ENCODE results near the gene GAREM1. TPM values are rescaled to one million over a fixed set of nuclear protein-coding genes. Genes with fewer than 3 reads are reported as not detected.
A peak's percentile ranks its signal among the peaks of the same experiment; 100 is the strongest.

The GAREM1 gene
- total and polyA plus RNA-seq, 4 donors = 3.0 to 13.7 (median 8.5) TPM

- Histone ChIP-seq H3K27ac (ENCODE audit: low read depth in 1 of 2, low read length in 1 of 2) (peak overlapping the region in 1 of 2 donors; percentile 21), H3K4me3 (no peak overlapping the region), H3K36me3 (ENCODE audit: control insufficient read depth in 4 of 4, insufficient read depth in 4 of 4, low read length in 4 of 4) (no peaks in the 10 kb centered on the region), H3K4me1 (ENCODE audit: control insufficient read depth in 5 of 5, insufficient read depth in 5 of 5, low read length in 5 of 5) (peaks cover 0 to 30% (median 6%) of the 10 kb centered on the region in 5 donors), H3K9ac (ENCODE audit: insufficient read depth in 1 of 2, low read length in 2 of 2) (no peak overlapping the region), H3K27me3 (ENCODE audit: control insufficient read depth in 3 of 3, insufficient read depth in 3 of 3, low read length in 2 of 3) (no peaks in the 10 kb centered on the region), H3K9me3 (ENCODE audit: control insufficient read depth in 4 of 4, insufficient read depth in 3 of 4, low read length in 3 of 4) (no peaks in the 10 kb centered on the region)
- 86 to 89% methylated on average over 5 of the region's 5 CpGs for WGBS, 2 donors
- ATAC-seq (ENCODE audit: insufficient read depth, low FRiP score) = no peak
- no peak for TF ChIP-seq CTCF (IDR thresholded peaks at IDR 0.05; ENCODE audit: control extremely low read depth, extremely low read depth)
- DNase-seq = peak in 2 of 3 donors; percentile 78 to 83
Observed at GRCh38 chr18:32443706-32444215, 26.9 kb downstream of the GAREM1 start.

- no peak for ATAC-seq (ENCODE audit: insufficient read depth, low FRiP score)
- no peak for TF ChIP-seq CTCF (IDR thresholded peaks at IDR 0.05; ENCODE audit: control extremely low read depth, extremely low read depth)
- Histone ChIP-seq H3K27ac (ENCODE audit: low read depth in 1 of 2, low read length in 1 of 2) (peak overlapping the region in 1 of 2 donors; percentile 21), H3K36me3 (ENCODE audit: control insufficient read depth in 4 of 4, insufficient read depth in 4 of 4, low read length in 4 of 4) (no peaks in the 10 kb centered on the region), H3K4me3 (no peak overlapping the region), H3K9me3 (ENCODE audit: control insufficient read depth in 4 of 4, insufficient read depth in 3 of 4, low read length in 3 of 4) (peaks cover 0 to 1% (median 0%) of the 10 kb centered on the region in 4 donors), H3K27me3 (ENCODE audit: control insufficient read depth in 3 of 3, insufficient read depth in 3 of 3, low read length in 2 of 3) (no peaks in the 10 kb centered on the region), H3K4me1 (ENCODE audit: control insufficient read depth in 5 of 5, insufficient read depth in 5 of 5, low read length in 5 of 5) (peaks cover 0 to 27% (median 6%) of the 10 kb centered on the region in 5 donors), H3K9ac (ENCODE audit: insufficient read depth in 1 of 2, low read length in 2 of 2) (no peak overlapping the region)
- DNase-seq = no peak
- WGBS, 2 donors = 87 to 88% methylated on average over 2 of the region's 2 CpGs
Observed at GRCh38 chr18:32443033-32443705, 27.5 kb downstream of the GAREM1 start.

- H3K4me3 ChIP-seq = no peak overlapping the region
- ATAC-seq (ENCODE audit: insufficient read depth, low FRiP score) = no peak
- TF ChIP-seq CTCF (IDR thresholded peaks at IDR 0.05; ENCODE audit: control extremely low read depth, extremely low read depth) = no peak
- peaks cover 0 to 3% (median 0%) of the 10 kb centered on the region in 4 donors for H3K9me3 ChIP-seq (ENCODE audit: control insufficient read depth in 4 of 4, insufficient read depth in 3 of 4, low read length in 3 of 4)
- no peak overlapping the region for H3K9ac ChIP-seq (ENCODE audit: insufficient read depth in 1 of 2, low read length in 2 of 2)
- peaks cover 0 to 25% (median 6%) of the 10 kb centered on the region in 5 donors for H3K4me1 ChIP-seq (ENCODE audit: control insufficient read depth in 5 of 5, insufficient read depth in 5 of 5, low read length in 5 of 5)
- no peaks in the 10 kb centered on the region for H3K36me3 ChIP-seq (ENCODE audit: control insufficient read depth in 4 of 4, insufficient read depth in 4 of 4, low read length in 4 of 4)
- no peak for DNase-seq
- H3K27ac ChIP-seq (ENCODE audit: low read depth in 1 of 2, low read length in 1 of 2) = no peak overlapping the region
- H3K27me3 ChIP-seq (ENCODE audit: control insufficient read depth in 3 of 3, insufficient read depth in 3 of 3, low read length in 2 of 3) = no peaks in the 10 kb centered on the region
Observed at GRCh38 chr18:32442575-32442974, 28.1 kb downstream of the GAREM1 start.

Data from lung (tissue), 12 donors.